PFSK-1 (cell line): ENCODE results near the gene DNM3.

Experiments used
- FOXP2 ChIP-seq: optimal IDR thresholded peaks from 2 replicates; pipeline ENCODE3; 2011; ENCODE audit warnings: borderline replicate concordance, control low read depth, inconsistent platforms; ENCODE audit not compliant: insufficient read depth; ENCODE audit errors: extremely low read length, extremely low read depth
- POLR2AphosphoS5 ChIP-seq: IDR thresholded peaks from 2 replicates; pipeline ENCODE4 v1.6.1; 2012; ENCODE audit warnings: low read depth, mild to moderate bottlenecking, control low read depth, low read length, moderate library complexity
- SIN3A ChIP-seq: IDR thresholded peaks from 2 replicates; pipeline ENCODE4 v1.6.1; 2012; ENCODE audit warnings: mild to moderate bottlenecking, low read length, moderate library complexity, borderline replicate concordance; ENCODE audit not compliant: insufficient read depth
- TAF1 ChIP-seq: IDR thresholded peaks from 2 replicates; pipeline ENCODE4 v1.6.1; 2012; ENCODE audit warnings: low read length, control low read depth, borderline replicate concordance; ENCODE audit not compliant: insufficient read depth
- TF ChIP-seq, protein P1 (sequence below), 2 experiments: IDR thresholded peaks; 2 replicates each; pipeline versions ENCODE4 v1.6.1 to v1.8.0; 2011 to 2012; ENCODE audit warnings: low read depth in 2 of 2, low read length in 2 of 2, control low read depth in 1 of 2, inconsistent platforms in 1 of 2, mild to moderate bottlenecking in 1 of 2, moderate library complexity in 1 of 2; ENCODE audit not compliant: insufficient read depth in 1 of 2

Gene DNM3

DNA sequence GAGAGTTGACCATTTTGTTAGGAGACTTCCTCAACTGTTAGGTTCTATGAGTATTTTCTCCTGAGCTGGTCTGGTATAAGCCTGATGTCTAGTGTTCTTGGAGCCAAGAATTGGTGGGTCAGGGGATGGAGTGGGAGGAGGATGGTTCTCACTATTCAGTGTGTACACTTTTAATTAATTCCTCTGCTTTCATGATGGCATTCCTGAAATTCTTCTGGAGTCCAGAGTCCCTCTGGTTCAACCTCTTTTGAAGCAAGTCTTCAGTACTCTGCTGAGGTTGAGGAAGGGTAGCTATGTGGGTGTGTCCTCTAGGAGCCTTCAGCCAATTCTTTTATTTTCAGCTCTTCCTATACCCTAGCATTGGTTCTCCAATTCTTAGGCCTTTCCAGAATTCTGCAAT lies 149.1 kb downstream of the DNM3 start:
- TF ChIP-seq, protein P1, sequence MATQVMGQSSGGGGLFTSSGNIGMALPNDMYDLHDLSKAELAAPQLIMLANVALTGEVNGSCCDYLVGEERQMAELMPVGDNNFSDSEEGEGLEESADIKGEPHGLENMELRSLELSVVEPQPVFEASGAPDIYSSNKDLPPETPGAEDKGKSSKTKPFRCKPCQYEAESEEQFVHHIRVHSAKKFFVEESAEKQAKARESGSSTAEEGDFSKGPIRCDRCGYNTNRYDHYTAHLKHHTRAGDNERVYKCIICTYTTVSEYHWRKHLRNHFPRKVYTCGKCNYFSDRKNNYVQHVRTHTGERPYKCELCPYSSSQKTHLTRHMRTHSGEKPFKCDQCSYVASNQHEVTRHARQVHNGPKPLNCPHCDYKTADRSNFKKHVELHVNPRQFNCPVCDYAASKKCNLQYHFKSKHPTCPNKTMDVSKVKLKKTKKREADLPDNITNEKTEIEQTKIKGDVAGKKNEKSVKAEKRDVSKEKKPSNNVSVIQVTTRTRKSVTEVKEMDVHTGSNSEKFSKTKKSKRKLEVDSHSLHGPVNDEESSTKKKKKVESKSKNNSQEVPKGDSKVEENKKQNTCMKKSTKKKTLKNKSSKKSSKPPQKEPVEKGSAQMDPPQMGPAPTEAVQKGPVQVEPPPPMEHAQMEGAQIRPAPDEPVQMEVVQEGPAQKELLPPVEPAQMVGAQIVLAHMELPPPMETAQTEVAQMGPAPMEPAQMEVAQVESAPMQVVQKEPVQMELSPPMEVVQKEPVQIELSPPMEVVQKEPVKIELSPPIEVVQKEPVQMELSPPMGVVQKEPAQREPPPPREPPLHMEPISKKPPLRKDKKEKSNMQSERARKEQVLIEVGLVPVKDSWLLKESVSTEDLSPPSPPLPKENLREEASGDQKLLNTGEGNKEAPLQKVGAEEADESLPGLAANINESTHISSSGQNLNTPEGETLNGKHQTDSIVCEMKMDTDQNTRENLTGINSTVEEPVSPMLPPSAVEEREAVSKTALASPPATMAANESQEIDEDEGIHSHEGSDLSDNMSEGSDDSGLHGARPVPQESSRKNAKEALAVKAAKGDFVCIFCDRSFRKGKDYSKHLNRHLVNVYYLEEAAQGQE (IDR thresholded peaks at IDR 0.05; ENCODE audit: insufficient read depth in 1 of 2, low read depth in 2 of 2, low read length in 2 of 2) = no peak
- no peak for TF ChIP-seq POLR2AphosphoS5
- no peak for TF ChIP-seq FOXP2
- no peak for TF ChIP-seq TAF1
- TF ChIP-seq SIN3A = no peak

- TF ChIP-seq TAF1 = no peak
- TF ChIP-seq POLR2AphosphoS5 = no peak
- TF ChIP-seq, protein P1 (IDR thresholded peaks at IDR 0.05; ENCODE audit: insufficient read depth in 1 of 2, low read depth in 2 of 2, low read length in 2 of 2) = no peak
- TF ChIP-seq SIN3A = no peak
- no peak for TF ChIP-seq FOXP2
Observed at GRCh38 chr1:171994293-171994692, 153.0 kb downstream of the DNM3 start.

DNA sequence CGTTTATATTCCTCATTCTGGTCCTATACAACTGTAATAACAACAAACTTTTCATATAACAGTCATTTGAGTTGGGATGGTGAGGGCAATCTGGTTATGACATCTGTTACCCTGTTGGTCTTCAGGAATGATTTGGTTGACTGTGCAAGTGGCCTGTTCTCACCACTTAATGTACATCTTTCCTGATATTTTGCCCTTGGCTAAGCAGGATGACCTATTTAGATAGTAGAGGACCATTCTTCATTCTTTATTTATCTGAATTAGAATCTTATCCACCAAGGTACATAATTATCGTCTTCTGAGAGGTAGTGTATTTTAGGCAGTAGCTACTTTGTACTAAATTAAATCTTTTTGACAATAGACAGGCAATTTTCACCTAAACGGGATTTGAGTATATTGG lies 154.3 kb downstream of the DNM3 start:
- TF ChIP-seq TAF1 = no peak
- TF ChIP-seq SIN3A = no peak
- TF ChIP-seq POLR2AphosphoS5 = no peak
- TF ChIP-seq FOXP2 = no peak
- TF ChIP-seq, protein P1 (IDR thresholded peaks at IDR 0.05; ENCODE audit: insufficient read depth in 1 of 2, low read depth in 2 of 2, low read length in 2 of 2) = no peak

- TF ChIP-seq, protein P1 (IDR thresholded peaks at IDR 0.05; ENCODE audit: insufficient read depth in 1 of 2, low read depth in 2 of 2, low read length in 2 of 2) = no peak
Observed at GRCh38 chr1:171997936-171998335, 156.6 kb downstream of the DNM3 start.

GRCh38 chr1:171998711-171999110 lies 157.4 kb downstream of the DNM3 start:
- TF ChIP-seq, protein P1 (IDR thresholded peaks at IDR 0.05; ENCODE audit: insufficient read depth in 1 of 2, low read depth in 2 of 2, low read length in 2 of 2) = no peak
- TF ChIP-seq TAF1 = no peak
- TF ChIP-seq POLR2AphosphoS5 = no peak
- TF ChIP-seq FOXP2 = no peak
- no peak for TF ChIP-seq SIN3A
